NCI-H510A treated with DMSO at 0.1 percent for 48 hours (cell line): ENCODE results near the gene NUDT8.

Experiments
- DNase-seq: peaks from one replicate; lab custom pipeline; 2025; lab: John Stamatoyannopoulos, UW

The NUDT8 gene

GRCh38 chr11:67629386-67630227, at the start of gene NUDT8:
TSS of gene NUDT8 (minus strand) at chr11:67629937. CDS start at chr11:67629911, 26 bp downstream.
- DNase-seq: peak; percentile 90

- no peak for DNase-seq
Measured at GRCh38 chr11:67675058-67675747, 45.5 kb upstream of the NUDT8 start.

GRCh38 chr11:67674442-67674871, 44.7 kb upstream of the NUDT8 start, which contains the start of gene ALDH3B2:
TSS of gene ALDH3B2 (minus strand) at chr11:67674623. CDS start at chr11:67666935, 7,688 bp downstream.
- DNase-seq: peak; percentile 79

GRCh38 chr11:67673902-67674301, 44.2 kb upstream of the NUDT8 start:
- DNase-seq: no peak

- no peak for DNase-seq
Measured at GRCh38 chr11:67673358-67673757, 43.6 kb upstream of the NUDT8 start.

GRCh38 chr11:67671211-67671520, 41.4 kb upstream of the NUDT8 start:
- no peak for DNase-seq

GRCh38 chr11:67670316-67671210, 40.8 kb upstream of the NUDT8 start:
- DNase-seq: no peak

- no peak for DNase-seq
Measured at GRCh38 chr11:67668192-67668551, 38.4 kb upstream of the NUDT8 start.

- no peak for DNase-seq
Measured at GRCh38 chr11:67667490-67668191, 37.9 kb upstream of the NUDT8 start.

GRCh38 chr11:67666676-67667489, 37.1 kb upstream of the NUDT8 start:
- DNase-seq: no peak

- DNase-seq: no peak
Measured at GRCh38 chr11:67666303-67666645, 36.5 kb upstream of the NUDT8 start.

- peak; percentile 8 for DNase-seq
Measured at GRCh38 chr11:67665541-67666302, 36.0 kb upstream of the NUDT8 start.

GRCh38 chr11:67664696-67665540, 35.2 kb upstream of the NUDT8 start:
- no peak for DNase-seq

- DNase-seq: no peak
Measured at GRCh38 chr11:67664213-67664585, 34.5 kb upstream of the NUDT8 start.

- DNase-seq: no peak
Measured at GRCh38 chr11:67663532-67664212, 33.9 kb upstream of the NUDT8 start.

GRCh38 chr11:67662835-67663531, 33.2 kb upstream of the NUDT8 start:
- DNase-seq: no peak

- DNase-seq: no peak
Measured at GRCh38 chr11:67662142-67662834, 32.6 kb upstream of the NUDT8 start.
